Adrenal gland (tissue), 12 donors: ENCODE measurements around the gene ATF6. TPM values are rescaled to one million over a fixed set of nuclear protein-coding genes. Genes with fewer than 3 reads are reported as not detected.

Source experiments
- DNase-seq, 7 donors: peaks; one replicate each; pipeline ENCODE4 v3.0.0-alpha.2; 2019 to 2020
- H3K27ac ChIP-seq, 5 donors: fragments of 200-600 bp; sonication (generic) in 4 of 5; 1 replicate in 3 of 5; 2 replicates in 2 of 5; pipeline versions ENCODE4 v1.5.1 to v1.8.0; 2016 to 2020; ENCODE audit warnings: mild to moderate bottlenecking in 1 of 5
- H3K27me3 ChIP-seq: fragments of 200-600 bp; 2 replicates; pipeline ENCODE4 v1.8.0; 2021
- H3K36me3 ChIP-seq, 2 donors: fragments of 200-600 bp; replicated peaks in 1 of 2; 1 replicate in 1 of 2; 2 replicates in 1 of 2; pipeline versions ENCODE4 v1.5.1 to v1.8.0; 2018 to 2022
- H3K4me1 ChIP-seq, 2 donors: fragments of 200-600 bp; replicated peaks in 1 of 2; 1 replicate in 1 of 2; 2 replicates in 1 of 2; pipeline versions ENCODE4 v1.5.1 to v1.8.0; 2018 to 2021
- H3K4me3 ChIP-seq, 4 donors: fragments of 200-600 bp; sonication (generic) in 3 of 4; one replicate each; pipeline ENCODE4 v1.5.1; 2016 to 2018
- H3K9me3 ChIP-seq, 3 donors: fragments of 200-600 bp; sonication (generic) in 1 of 3; replicated peaks in 1 of 3; 1 replicate in 2 of 3; 2 replicates in 1 of 3; pipeline versions ENCODE4 v1.5.1 to v1.8.0; 2016 to 2021
- POLR2A ChIP-seq, 2 donors: fragments of 450-650 bp; IDR thresholded peaks; one replicate each; pipeline ENCODE4 v1.6.1; 2017; ENCODE audit warnings: antibody characterized with exemption in 2 of 2, mild to moderate bottlenecking in 2 of 2, moderate library complexity in 1 of 2
- WGBS, 4 donors: extraction: QIAGEN DNeasy Blood & Tissue Kit in 2 of 4; methylation state at CpG; one replicate each; pipeline versions ENCODE4 v1.1.5 to v1.1.7; 2013 to 2017; 5-methylcytosine and 5-hydroxymethylcytosine counted together
- intact Hi-C, 2 donors: fragments of 100-400 bp; cut with DNase I; formaldehyde crosslinking; loops; one replicate each; pipeline versions ENCODE4 v1.14.1 to v1.15.0; 2022 to 2023
- polyA plus RNA-seq, 3 donors: library from polyadenylated mRNA; stranded (reverse); fragments of 200-250 nt in 2 of 3; fragments of 350-450 nt in 1 of 3; fragmentation: Illumina TruSeq in 1 of 3; extraction: RNeasy Lipid Tissue Mini Kit (QIAGEN cat#74804) in 1 of 3; gene quantifications; one replicate each; pipeline ENCODE4 v1.2.3, GENCODE V29; 2013 to 2014
- total RNA-seq, 9 donors: library from RNA; depleted of rRNA in 4 of 9; stranded (reverse); fragments of >200 nt in 4 of 9; fragments of 120-200 nt in 1 of 9; fragmentation: NEBNext Ultra II Directional in 1 of 9; extraction: Animal tissue kit (Norgen Biotek cat#: 25700) in 1 of 9; gene quantifications; one replicate each; pipeline versions ENCODE4 v1.1.0 to v1.2.4, GENCODE V29; 2013 to 2023
- TF ChIP-seq, protein P1 (sequence below), 6 experiments: fragments of 450-650 bp in 4 of 6; fragments of 200-600 bp in 2 of 6; sonication (generic) in 1 of 6; IDR thresholded peaks; 1 replicate in 5 of 6; 2 replicates in 1 of 6; pipeline versions ENCODE4 v1.5.1 to v1.8.0; 2016 to 2021; ENCODE audit warnings: antibody characterized with exemption in 6 of 6, mild to moderate bottlenecking in 2 of 6, moderate library complexity in 1 of 6
- donor health status: healthy with polysubstance abuse.
- donor health status: Bipolar disorder and iron deficiency.
- donor health status: DM: yes; HTN: yes; CAD: no.
- donor health status: DM: no; HTN: no; CAD: no.
- donor health status: DM: no; HTN: no; CAD: no.
- donor health status: DM: yes; HTN: yes; CAD: no.

ATF6 gene
- total and polyA plus RNA-seq, 12 donors, result 3.5 to 34.2 (median 28.0) TPM

DNA sequence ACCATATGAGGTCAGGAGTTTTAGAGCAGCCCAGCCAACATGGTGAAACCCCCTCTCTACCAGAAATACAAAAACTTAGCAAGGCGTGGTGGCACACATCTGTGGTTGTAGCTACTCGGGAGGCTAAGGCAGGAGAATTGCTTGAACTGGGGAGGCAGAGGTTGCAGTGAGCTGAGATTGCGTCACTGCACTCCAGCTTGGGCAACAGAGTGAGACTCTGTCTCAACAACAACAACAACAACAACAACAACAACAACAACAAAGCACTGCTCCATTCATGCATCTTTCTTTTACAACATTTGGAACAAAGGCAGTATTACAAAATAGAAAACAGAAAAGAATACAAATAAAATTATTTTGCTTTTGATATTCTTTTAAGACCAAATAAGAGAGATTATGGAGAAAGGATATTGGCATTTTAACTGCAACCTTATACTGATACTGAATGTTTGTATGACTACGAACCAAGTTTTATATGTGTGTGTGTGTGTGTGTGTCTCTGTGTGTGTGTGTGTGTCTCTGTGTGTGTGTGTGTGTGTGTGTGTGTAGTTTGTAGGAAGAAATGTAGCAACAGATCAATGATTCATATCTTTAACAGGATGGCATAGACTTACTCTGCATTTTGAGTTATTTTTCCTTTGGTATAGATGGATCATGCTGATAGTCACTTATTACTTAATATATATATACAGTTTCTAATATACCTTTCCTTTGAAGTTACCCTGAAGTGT lies 24.6 kb downstream of the ATF6 start:
- no peak for TF ChIP-seq POLR2A (IDR thresholded peaks at IDR 0.05)
- TF ChIP-seq, protein P1, sequence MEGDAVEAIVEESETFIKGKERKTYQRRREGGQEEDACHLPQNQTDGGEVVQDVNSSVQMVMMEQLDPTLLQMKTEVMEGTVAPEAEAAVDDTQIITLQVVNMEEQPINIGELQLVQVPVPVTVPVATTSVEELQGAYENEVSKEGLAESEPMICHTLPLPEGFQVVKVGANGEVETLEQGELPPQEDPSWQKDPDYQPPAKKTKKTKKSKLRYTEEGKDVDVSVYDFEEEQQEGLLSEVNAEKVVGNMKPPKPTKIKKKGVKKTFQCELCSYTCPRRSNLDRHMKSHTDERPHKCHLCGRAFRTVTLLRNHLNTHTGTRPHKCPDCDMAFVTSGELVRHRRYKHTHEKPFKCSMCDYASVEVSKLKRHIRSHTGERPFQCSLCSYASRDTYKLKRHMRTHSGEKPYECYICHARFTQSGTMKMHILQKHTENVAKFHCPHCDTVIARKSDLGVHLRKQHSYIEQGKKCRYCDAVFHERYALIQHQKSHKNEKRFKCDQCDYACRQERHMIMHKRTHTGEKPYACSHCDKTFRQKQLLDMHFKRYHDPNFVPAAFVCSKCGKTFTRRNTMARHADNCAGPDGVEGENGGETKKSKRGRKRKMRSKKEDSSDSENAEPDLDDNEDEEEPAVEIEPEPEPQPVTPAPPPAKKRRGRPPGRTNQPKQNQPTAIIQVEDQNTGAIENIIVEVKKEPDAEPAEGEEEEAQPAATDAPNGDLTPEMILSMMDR (IDR thresholded peaks at IDR 0.05), result no peak
- no peak overlapping the region for H3K4me3 ChIP-seq
- no peak overlapping the region for H3K27ac ChIP-seq
- peaks cover 0 to 38% of the 10 kb centered on the region in 2 donors for H3K36me3 ChIP-seq
- peaks cover 0 to 4% of the 10 kb centered on the region in 2 donors for H3K4me1 ChIP-seq
- H3K27me3 ChIP-seq, result no peaks in the 10 kb centered on the region
- intact Hi-C loops, result loop anchor here (5.0 to 10.0 kb wide), 3 partner anchors 244 to 487 kb away; no protein-coding TSS in a partner anchor
- no peak for DNase-seq
- WGBS, 4 donors, result 85 to 94% (median 91%) methylated on average over 4 of the region's 4 CpGs
- no peaks in the 10 kb centered on the region for H3K9me3 ChIP-seq

DNA sequence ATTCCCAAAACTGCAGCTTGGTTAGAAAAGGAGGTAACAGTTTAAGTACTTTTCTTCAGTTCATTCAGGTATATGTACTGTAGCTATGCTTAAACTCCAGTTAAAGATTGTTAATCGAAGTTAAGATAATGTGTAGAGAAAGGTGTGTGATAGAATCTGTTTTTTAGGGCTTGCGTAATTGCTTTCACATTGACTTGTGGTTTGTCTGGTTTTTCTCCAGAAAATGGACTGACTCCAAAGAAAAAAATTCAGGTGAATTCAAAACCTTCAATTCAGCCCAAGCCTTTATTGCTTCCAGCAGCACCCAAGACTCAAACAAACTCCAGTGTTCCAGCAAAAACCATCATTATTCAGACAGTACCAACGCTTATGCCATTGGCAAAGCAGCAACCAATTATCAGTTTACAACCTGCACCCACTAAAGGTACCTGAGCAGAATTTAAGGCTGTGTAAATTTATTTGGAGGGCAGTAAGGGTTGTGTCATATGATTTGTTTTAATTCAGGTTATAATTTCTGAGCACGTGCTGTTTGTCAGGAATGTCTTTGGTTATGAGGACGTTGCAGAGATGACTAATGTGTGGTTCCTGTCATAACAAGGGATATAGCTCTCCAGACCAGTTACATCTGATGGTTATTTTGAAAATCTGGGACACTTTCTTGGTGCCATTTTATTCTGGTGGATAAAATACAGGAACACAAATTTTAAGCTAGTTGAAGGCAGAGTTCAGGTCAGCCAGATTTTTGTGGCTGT lies 26.0 kb downstream of the ATF6 start:
- Histone ChIP-seq H3K9me3 (no peaks in the 10 kb centered on the region), H3K4me1 (peaks cover 0 to 4% of the 10 kb centered on the region in 2 donors), H3K36me3 (peaks cover 0 to 34% of the 10 kb centered on the region in 2 donors), H3K4me3 (no peak overlapping the region), H3K27me3 (no peaks in the 10 kb centered on the region), H3K27ac (no peak overlapping the region)
- DNase-seq, result no peak
- intact Hi-C loops, result loop anchor here (5.0 to 10.0 kb wide), 3 partner anchors 243 to 485 kb away; no protein-coding TSS in a partner anchor
- 84 to 91% (median 89%) methylated on average over 5 of the region's 5 CpGs for WGBS, 4 donors
- TF ChIP-seq, protein P1 (IDR thresholded peaks at IDR 0.05), result no peak
- TF ChIP-seq POLR2A (IDR thresholded peaks at IDR 0.05), result no peak

DNA sequence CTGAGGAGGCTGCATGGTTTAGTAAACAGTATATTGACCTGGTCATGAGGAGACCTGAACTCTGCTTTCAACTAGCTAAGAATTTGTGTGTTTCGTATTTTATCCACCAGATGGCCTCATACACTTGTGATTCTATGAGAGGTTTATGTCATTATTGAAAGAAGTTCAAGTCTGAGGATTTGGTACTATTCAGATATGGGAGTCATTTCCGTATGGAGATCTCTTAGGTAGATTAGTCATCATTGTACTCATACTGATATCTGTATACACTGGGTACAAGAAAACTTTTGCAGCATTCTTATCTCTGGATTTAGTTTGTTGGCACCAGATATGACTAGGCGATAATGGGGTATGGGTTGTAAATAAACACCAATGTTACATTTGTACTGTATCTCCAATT lies 26.6 kb downstream of the ATF6 start:
- TF ChIP-seq, protein P1 (IDR thresholded peaks at IDR 0.05), result peak; percentile 41 to 85 (median 74)
- no peak for TF ChIP-seq POLR2A (IDR thresholded peaks at IDR 0.05)
- Histone ChIP-seq H3K27me3 (no peaks in the 10 kb centered on the region), H3K36me3 (peaks cover 0 to 34% of the 10 kb centered on the region in 2 donors), H3K27ac (peak overlapping the region in 1 of 5 donors; percentile 13), H3K4me1 (peaks cover 0 to 4% of the 10 kb centered on the region in 2 donors), H3K9me3 (no peaks in the 10 kb centered on the region), H3K4me3 (no peak overlapping the region)
- no peak for DNase-seq
- WGBS, 4 donors, result 33 to 50% (median 38%) methylated on average over 3 of the region's 3 CpGs
- intact Hi-C loops, result loop anchor here (5.0 to 10.0 kb wide), 3 partner anchors 242 to 485 kb away; no protein-coding TSS in a partner anchor

DNA sequence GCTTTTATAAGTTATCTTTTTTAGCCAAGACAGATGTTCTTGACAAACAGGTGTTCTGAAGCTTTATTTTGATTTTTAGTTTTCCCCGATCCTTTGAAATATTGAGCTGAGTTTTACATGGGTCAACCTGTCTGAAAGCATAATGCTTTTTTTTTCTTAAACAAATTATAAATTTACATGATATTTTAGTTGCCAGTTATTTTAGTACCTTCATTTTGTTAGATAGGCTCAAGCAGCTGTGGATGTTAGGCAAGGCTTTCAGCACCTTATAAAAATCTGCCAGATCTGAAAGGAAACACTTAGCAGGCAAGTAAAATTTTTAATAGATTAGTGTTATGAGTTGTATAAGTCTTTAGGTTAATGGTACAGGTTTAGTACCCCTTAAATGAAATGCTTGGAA lies 33.7 kb downstream of the ATF6 start:
- WGBS, 4 donors, result 89 to 95% (median 94%) methylated on average over 1 of the region's 1 CpG
- Histone ChIP-seq H3K4me1 (peaks cover 6 to 8% of the 10 kb centered on the region in 2 donors), H3K9me3 (no peaks in the 10 kb centered on the region), H3K27me3 (no peaks in the 10 kb centered on the region), H3K27ac (no peak overlapping the region), H3K36me3 (peaks cover 0 to 17% of the 10 kb centered on the region in 2 donors), H3K4me3 (no peak overlapping the region)
- intact Hi-C loops, result loop anchor here in 1 of 2 donors (10.0 kb wide), 1 partner anchor 235 kb away; no protein-coding TSS in a partner anchor
- TF ChIP-seq POLR2A (IDR thresholded peaks at IDR 0.05), result no peak
- TF ChIP-seq, protein P1 (IDR thresholded peaks at IDR 0.05), result no peak
- no peak for DNase-seq
